Activated CD4-positive, alpha-beta memory T cell treated with anti-CD3 and anti-CD28 coated beads, Interleukin-2, amount 10 ng/mL, durations not matched to agents 7 days and 5 days (primary cell): Measurements from ENCODE around the gene CA7. TPM values are rescaled to one million over a fixed set of nuclear protein-coding genes. Genes with fewer than 3 reads are reported as not detected.

Experiments used
- CTCF ChIA-PET: fragments of 350-600 bp; sonication (Branson Sonifier 250); formaldehyde crosslinking; loops from one replicate; lab custom pipeline; 2021; ENCODE audit warnings: antibody characterized with exemption, inconsistent platforms; lab: Charles Lee
- POLR2A ChIA-PET: fragments of 350-600 bp; sonication (Branson Sonifier 250); formaldehyde crosslinking; loops from one replicate; lab custom pipeline; 2021; ENCODE audit warnings: antibody characterized with exemption; lab: Charles Lee
- DNase-seq: peaks from one replicate; pipeline ENCODE4 v3.0.0-alpha.2; 2020
- H3K27ac Mint-ChIP-seq: one replicate; pipeline ENCODE4 v1.8.0; 2021; ENCODE audit warnings: mild to moderate bottlenecking, mixed read lengths
- H3K27me3 Mint-ChIP-seq: one replicate; pipeline ENCODE4 v1.8.0; 2021; ENCODE audit warnings: mixed read lengths
- H3K36me3 Mint-ChIP-seq: one replicate; pipeline ENCODE4 v1.8.0; 2021; ENCODE audit warnings: low read depth, mixed read lengths
- H3K4me1 Mint-ChIP-seq: one replicate; pipeline ENCODE4 v1.8.0; 2021; ENCODE audit warnings: mixed read lengths
- H3K4me3 Mint-ChIP-seq: one replicate; pipeline ENCODE4 v1.8.0; 2021; ENCODE audit warnings: mild to moderate bottlenecking, mixed read lengths
- H3K9me3 Mint-ChIP-seq: one replicate; pipeline ENCODE4 v1.8.0; 2021; ENCODE audit warnings: mixed read lengths
- total RNA-seq, 2 experiments: library from RNA; stranded (reverse); gene quantifications; one replicate each; pipeline ENCODE4 v1.2.3, GENCODE V29; 2021

The CA7 gene
- total RNA-seq, 2 experiments from 2014 or later = 0.13 TPM; not detected in 1

DNA sequence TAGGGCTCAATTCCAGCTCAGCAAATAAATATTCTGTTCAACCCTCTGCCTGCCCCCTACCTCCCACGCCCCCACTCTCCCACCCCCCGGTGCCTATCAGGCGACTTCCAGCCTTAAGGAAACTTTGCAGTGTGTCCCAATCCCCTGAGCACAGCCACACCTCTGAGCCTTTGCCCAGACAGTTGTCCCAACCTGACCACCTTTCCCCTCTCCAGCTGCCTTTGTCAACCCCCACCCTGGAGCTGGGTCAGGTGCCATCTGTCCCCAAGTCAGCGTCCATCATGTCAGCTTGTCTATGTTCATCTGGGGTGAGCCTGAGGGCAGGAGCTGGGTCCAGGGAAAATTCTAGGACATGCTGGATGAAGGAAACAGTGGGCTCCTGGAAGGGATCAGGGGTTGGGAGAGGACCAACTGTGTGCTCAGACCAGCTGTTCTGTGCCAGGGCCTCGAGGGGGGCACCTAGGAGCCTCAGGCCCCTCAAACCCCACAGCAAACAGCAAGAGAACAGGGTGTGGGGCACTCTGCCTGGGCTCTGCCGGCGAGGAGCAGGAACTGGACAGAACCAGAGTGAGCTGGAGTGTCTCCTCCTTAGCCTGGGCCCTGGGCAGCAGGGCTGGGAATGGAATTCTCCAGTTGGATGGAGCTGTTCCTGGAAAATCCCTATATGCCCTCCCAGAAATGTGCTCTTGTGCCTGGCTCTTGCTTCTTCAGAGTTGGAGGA is 56.7 kb downstream of the CA7 start:
- H3K36me3 Mint-ChIP-seq = no peaks in the 10 kb centered on the region
- no peak overlapping the region for H3K4me3 Mint-ChIP-seq
- no peaks in the 10 kb centered on the region for H3K9me3 Mint-ChIP-seq
- H3K27me3 Mint-ChIP-seq = no peaks in the 10 kb centered on the region
- CTCF ChIA-PET = interaction anchor here (0.6 kb wide), 1 partner anchor 9 kb away, joined by 3 read pairs; no protein-coding TSS in a partner anchor
- peaks cover 3% of the 10 kb centered on the region for H3K4me1 Mint-ChIP-seq
- no peak for DNase-seq
- POLR2A ChIA-PET = no interaction called here
- no peak overlapping the region for H3K27ac Mint-ChIP-seq

DNA sequence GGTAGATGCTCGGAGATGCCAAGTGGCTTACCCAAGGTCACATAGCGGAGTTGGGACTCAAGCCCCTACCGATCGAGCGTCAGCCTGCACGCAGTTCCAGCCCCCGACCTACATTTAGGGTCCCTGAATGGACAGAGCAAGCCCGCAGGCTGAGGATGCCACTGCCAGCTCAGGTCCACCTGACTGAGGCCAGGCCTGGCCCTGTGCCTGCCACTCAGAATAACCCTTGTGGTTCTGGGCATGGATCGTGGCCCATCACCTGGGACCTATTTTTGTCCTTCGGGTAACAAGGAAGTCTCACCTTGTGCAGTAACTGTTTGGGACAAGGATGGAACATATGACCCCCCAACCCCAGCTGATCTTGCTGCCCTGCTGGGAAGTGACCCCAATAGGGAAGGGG is 57.4 kb downstream of the CA7 start:
- DNase-seq = no peak
- no peak overlapping the region for H3K27ac Mint-ChIP-seq
- no peaks in the 10 kb centered on the region for H3K9me3 Mint-ChIP-seq
- H3K4me1 Mint-ChIP-seq = peaks cover 8% of the 10 kb centered on the region
- no peaks in the 10 kb centered on the region for H3K27me3 Mint-ChIP-seq
- H3K36me3 Mint-ChIP-seq = no peaks in the 10 kb centered on the region
- POLR2A ChIA-PET = interaction anchor here (1.1 kb wide), 1 partner anchor 32 kb away, joined by 3 read pairs; no protein-coding TSS in a partner anchor
- no peak overlapping the region for H3K4me3 Mint-ChIP-seq
- CTCF ChIA-PET = interaction anchor here (0.6 kb wide), 1 partner anchor 8 kb away, joined by 3 read pairs; no protein-coding TSS in a partner anchor

DNA sequence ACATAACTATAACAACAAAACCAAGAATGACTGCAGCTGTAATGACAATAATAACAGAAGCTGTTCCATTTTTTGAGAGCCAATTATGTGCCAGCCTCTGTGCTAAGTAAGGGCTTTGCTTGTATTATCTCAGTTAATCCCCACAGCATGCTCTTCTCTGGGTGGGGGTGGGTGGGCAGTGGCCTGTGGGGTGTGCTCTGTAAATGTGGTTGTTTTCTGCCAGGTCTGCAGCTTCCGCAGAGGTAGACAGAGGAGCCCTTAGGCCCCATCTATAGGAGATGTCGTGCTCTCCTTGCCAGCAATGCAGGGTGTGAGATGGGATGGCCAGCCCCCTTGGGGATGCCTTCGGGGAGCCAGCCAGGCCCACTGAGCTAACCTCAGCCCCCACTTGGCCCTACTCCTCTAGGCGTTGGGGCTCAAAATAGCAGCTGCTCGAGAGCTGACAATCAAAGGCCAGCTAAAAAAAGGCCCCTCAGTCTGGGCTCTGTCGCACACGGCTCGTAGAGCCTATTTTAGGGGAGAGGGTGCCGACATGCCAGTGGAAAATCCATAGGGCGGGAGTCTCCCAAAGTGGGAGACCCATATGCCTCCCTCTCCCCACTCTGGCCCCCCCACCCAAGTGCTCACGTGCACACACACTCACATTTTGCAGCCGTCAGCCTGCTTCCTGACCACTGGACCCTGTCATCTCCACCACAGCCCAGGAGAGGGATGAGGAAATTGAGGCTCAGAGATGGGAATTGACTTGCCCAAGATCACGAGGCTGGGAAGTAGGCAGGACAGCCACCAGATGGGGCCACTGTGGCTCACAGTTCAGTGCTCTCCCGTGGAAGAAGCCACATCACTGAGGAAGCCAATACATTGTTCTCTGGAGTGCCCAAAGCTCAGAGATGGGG is 58.7 kb downstream of the CA7 start:
- ChIA-PET POLR2A (interaction anchor here (1.0 to 1.1 kb wide), 2 partner anchors 31 to 73 kb away, joined by 3 read pairs; no protein-coding TSS in a partner anchor), CTCF (interaction anchor here (1.2 to 3.6 kb wide), 2 partner anchors 8 to 11 kb away, joined by 4 to 15 read pairs; no protein-coding TSS in a partner anchor)
- Mint-ChIP-seq H3K27me3 (no peaks in the 10 kb centered on the region), H3K9me3 (no peaks in the 10 kb centered on the region), H3K36me3 (no peaks in the 10 kb centered on the region), H3K4me1 (peaks cover 8% of the 10 kb centered on the region), H3K4me3 (no peak overlapping the region), H3K27ac (no peak overlapping the region)
- DNase-seq = no peak

Other genes starting within 250 kb of the CA7 start
- gene CMTM3, start 239.7 kb upstream of the CA7 start, total RNA-seq = 100 to 1,000 TPM; 111 TPM
- under 1 TPM; 0.53 to 0.58 TPM for gene CMTM4, start 147.7 kb upstream of the CA7 start, total RNA-seq
- gene DYNC1LI2, start 92.8 kb upstream of the CA7 start, total RNA-seq = 10 to 100 TPM; 50.1 to 52.9 TPM
- under 1 TPM in 1 of 2 experiments, not detected in 1; 0.15 TPM for gene TERB1, start 42.8 kb upstream of the CA7 start, total RNA-seq
- gene NAE1, start 13.4 kb upstream of the CA7 start, total RNA-seq = 10 to 100 TPM; 76.5 to 78.2 TPM
- gene PDP2, start 36.1 kb downstream of the CA7 start, total RNA-seq = 10 to 100 TPM; 30.7 to 33.9 TPM
- gene CDH16, start 74.5 kb downstream of the CA7 start, total RNA-seq = not detected
- gene RRAD, start 81.1 kb downstream of the CA7 start, total RNA-seq = 1 to 10 TPM; 1.0 to 1.3 TPM
- gene CIAO2B, start 90.0 kb downstream of the CA7 start, total RNA-seq = 100 to 1,000 TPM; 116 to 121 TPM
- gene CES2, start 91.1 kb downstream of the CA7 start, total RNA-seq = 10 to 100 TPM; 32.9 to 33.5 TPM
- 1 to 10 TPM; 6.1 to 6.3 TPM for gene CES3, start 116.9 kb downstream of the CA7 start, total RNA-seq
- 10 to 100 TPM; 37.8 to 39.3 TPM for gene CES4A, start 144.2 kb downstream of the CA7 start, total RNA-seq
- 100 to 1,000 TPM; 236 to 238 TPM for gene CBFB, start 184.7 kb downstream of the CA7 start, total RNA-seq